ENCODE results near the gene KCNIP3.

GRCh38 chr2:95310651-95311050, 13.5 kb downstream of the KCNIP3 start:
- TF ChIP-seq, protein P1, sequence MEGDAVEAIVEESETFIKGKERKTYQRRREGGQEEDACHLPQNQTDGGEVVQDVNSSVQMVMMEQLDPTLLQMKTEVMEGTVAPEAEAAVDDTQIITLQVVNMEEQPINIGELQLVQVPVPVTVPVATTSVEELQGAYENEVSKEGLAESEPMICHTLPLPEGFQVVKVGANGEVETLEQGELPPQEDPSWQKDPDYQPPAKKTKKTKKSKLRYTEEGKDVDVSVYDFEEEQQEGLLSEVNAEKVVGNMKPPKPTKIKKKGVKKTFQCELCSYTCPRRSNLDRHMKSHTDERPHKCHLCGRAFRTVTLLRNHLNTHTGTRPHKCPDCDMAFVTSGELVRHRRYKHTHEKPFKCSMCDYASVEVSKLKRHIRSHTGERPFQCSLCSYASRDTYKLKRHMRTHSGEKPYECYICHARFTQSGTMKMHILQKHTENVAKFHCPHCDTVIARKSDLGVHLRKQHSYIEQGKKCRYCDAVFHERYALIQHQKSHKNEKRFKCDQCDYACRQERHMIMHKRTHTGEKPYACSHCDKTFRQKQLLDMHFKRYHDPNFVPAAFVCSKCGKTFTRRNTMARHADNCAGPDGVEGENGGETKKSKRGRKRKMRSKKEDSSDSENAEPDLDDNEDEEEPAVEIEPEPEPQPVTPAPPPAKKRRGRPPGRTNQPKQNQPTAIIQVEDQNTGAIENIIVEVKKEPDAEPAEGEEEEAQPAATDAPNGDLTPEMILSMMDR (IDR thresholded peaks at IDR 0.05; ENCODE audit: borderline replicate concordance, extremely low read depth, low read length, poor library complexity, severe bottlenecking), result no peak
- TF ChIP-seq EZH2 (IDR thresholded peaks at IDR 0.05; ENCODE audit: borderline replicate concordance, low read depth, low read length, severe bottlenecking), result no peak
